GM19395 (cell line): ENCODE results near the gene MRTFB.
"Not testable (repeated sequence)": the region's sequence is repeated elsewhere in the genome, so short reads cannot be mapped to it uniquely, and the experiment has no call there.

Experiments used
- ATAC-seq: cut with Tn5 transposase; IDR thresholded peaks from one replicate; pipeline ENCODE4 v1.9.1; 2021; ENCODE audit warnings: mild to moderate bottlenecking, moderate library complexity; ENCODE audit not compliant: unreplicated experiment

MRTFB gene

GRCh38 chr16:14181371-14182050 is 110.4 kb downstream of the MRTFB start:
- no peak for ATAC-seq

- ATAC-seq, result no peak
Measured at GRCh38 chr16:14182999-14183398, 111.9 kb downstream of the MRTFB start.

GRCh38 chr16:14183962-14184361 is 112.8 kb downstream of the MRTFB start:
- not testable (repeated sequence) for ATAC-seq

- no peak for ATAC-seq
Measured at GRCh38 chr16:14186007-14186794, 115.1 kb downstream of the MRTFB start.

GRCh38 chr16:14186795-14187221 is 115.7 kb downstream of the MRTFB start:
- ATAC-seq, result no peak

GRCh38 chr16:14187517-14188338 is 116.6 kb downstream of the MRTFB start:
- ATAC-seq, result no peak

GRCh38 chr16:14193316-14193871 is 122.3 kb downstream of the MRTFB start:
- peak; percentile 96 for ATAC-seq

- ATAC-seq, result no peak
Measured at GRCh38 chr16:14194721-14195120, 123.6 kb downstream of the MRTFB start.

GRCh38 chr16:14196011-14196410 is 124.9 kb downstream of the MRTFB start:
- ATAC-seq, result no peak

GRCh38 chr16:14196539-14196938 is 125.4 kb downstream of the MRTFB start:
- ATAC-seq, result no peak

GRCh38 chr16:14198012-14198411 is 126.9 kb downstream of the MRTFB start:
- no peak for ATAC-seq

GRCh38 chr16:14198572-14198971 is 127.5 kb downstream of the MRTFB start:
- ATAC-seq, result no peak

GRCh38 chr16:14199199-14199598 is 128.1 kb downstream of the MRTFB start:
- no peak for ATAC-seq

GRCh38 chr16:14199624-14200023 is 128.5 kb downstream of the MRTFB start:
- no peak for ATAC-seq

- no peak for ATAC-seq
Measured at GRCh38 chr16:14202095-14202494, 131.0 kb downstream of the MRTFB start.

- no peak for ATAC-seq
Measured at GRCh38 chr16:14202697-14203096, 131.6 kb downstream of the MRTFB start.

GRCh38 chr16:14203166-14203565 is 132.0 kb downstream of the MRTFB start:
- no peak for ATAC-seq

GRCh38 chr16:14205666-14206065 is 134.5 kb downstream of the MRTFB start:
- ATAC-seq, result no peak

- no peak for ATAC-seq
Measured at GRCh38 chr16:14211856-14212543, 140.9 kb downstream of the MRTFB start.

- ATAC-seq, result no peak
Measured at GRCh38 chr16:14215941-14216340, 144.8 kb downstream of the MRTFB start.

GRCh38 chr16:14219983-14220382 is 148.9 kb downstream of the MRTFB start:
- ATAC-seq, result no peak
